ENCODE measurements around the gene MBD3.
A peak's percentile ranks its signal among the peaks of the same experiment; 100 is the strongest.

The MBD3 gene

DNA sequence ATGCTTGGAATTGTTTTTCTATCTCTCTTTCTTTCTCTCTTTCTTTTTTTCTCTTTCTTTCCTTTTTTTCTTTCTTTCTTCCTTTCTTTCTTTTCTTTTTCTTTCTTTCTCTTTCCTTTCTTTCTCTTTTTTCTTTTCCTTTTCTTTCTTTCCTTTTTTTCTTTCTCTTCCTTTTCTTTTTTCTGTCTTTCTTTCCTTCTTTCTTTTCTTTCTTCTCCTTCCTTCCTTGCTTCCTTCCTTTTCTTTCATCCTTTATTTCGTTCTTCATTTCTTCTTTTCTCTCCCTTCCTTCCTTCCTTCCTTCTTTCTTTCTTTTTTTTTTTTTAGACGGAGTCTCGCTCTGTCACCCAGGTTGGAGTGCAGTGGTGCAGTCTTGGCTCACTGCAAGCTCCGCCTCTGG, 22.7 kb downstream of the MBD3 start:
- H3K27ac ChIP-seq: no peak overlapping the region
- TF ChIP-seq ZFX (IDR thresholded peaks at IDR 0.05; ENCODE audit: borderline replicate concordance): no peak
- TF ChIP-seq, protein P1, sequence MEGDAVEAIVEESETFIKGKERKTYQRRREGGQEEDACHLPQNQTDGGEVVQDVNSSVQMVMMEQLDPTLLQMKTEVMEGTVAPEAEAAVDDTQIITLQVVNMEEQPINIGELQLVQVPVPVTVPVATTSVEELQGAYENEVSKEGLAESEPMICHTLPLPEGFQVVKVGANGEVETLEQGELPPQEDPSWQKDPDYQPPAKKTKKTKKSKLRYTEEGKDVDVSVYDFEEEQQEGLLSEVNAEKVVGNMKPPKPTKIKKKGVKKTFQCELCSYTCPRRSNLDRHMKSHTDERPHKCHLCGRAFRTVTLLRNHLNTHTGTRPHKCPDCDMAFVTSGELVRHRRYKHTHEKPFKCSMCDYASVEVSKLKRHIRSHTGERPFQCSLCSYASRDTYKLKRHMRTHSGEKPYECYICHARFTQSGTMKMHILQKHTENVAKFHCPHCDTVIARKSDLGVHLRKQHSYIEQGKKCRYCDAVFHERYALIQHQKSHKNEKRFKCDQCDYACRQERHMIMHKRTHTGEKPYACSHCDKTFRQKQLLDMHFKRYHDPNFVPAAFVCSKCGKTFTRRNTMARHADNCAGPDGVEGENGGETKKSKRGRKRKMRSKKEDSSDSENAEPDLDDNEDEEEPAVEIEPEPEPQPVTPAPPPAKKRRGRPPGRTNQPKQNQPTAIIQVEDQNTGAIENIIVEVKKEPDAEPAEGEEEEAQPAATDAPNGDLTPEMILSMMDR (IDR thresholded peaks at IDR 0.05): no peak

DNA sequence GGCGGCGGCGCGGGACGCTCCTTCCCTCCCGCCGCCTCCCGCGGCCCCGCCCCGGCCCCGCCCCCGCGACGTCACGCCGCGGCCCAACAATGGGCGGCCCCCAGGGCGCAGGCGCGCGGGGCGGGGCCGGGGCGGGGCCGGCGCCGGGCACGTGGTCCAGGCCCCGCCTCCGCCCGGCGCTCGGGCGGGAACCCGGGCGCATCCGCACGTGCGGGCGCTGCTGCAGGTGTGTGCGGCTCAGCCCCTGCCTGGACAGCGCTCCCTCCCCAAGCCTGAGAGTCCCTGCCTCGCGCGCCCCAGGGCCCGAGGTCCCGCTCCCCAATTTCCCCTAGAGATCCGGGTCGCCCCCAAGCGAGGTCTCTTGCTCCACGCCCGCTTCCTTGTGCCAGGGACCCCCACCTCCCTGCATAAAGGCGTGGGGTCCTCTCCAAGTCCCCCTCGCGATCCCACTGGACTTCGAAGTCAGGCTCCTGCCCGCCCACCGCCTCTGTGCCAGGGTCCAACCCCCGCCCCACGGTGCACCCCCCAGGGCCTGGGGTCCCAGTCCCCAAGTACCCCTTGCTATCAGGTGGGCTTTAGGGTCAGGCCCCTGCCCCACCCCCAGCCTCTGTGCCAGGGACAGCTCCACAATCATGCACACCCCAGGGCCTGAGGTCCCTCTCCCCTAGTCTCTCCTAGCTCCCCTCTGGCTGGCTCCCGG, 24.2 kb downstream of the MBD3 start, which contains the start of gene MEX3D:
Gene MEX3D (minus strand): TSS at position 6 of the 700 bp plus-strand sequence. CDS start 267 bp downstream, outside the sequence.
- TF ChIP-seq, protein P1 (IDR thresholded peaks at IDR 0.05): no peak
- no peak for TF ChIP-seq ZFX (IDR thresholded peaks at IDR 0.05; ENCODE audit: borderline replicate concordance)
- H3K27ac ChIP-seq: peak within 1 kb of the TSS; percentile 71

DNA sequence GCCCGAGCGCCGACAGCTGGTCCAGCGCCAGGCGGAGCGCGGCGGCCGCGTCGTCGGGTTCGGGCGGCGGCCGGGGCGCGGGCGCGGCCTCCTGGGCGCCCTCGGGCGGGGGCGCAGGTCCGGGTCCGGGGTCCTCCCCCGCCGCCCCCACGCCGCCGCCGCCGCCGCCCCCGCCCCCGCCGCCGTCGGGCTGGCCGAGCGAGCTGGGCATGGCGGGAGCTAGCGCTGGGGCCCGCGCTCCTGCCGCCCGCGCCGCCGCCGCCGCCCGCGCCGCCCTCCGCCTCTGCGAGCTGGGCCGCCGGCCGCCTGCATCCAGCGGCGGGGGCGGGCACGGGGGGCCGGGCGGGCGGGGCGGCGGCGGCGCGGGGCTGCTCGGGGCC, 24.8 kb downstream of the MBD3 start:
- peak overlapping the region; percentile 71 for H3K27ac ChIP-seq
- TF ChIP-seq, protein P1 (IDR thresholded peaks at IDR 0.05): no peak
- no peak for TF ChIP-seq ZFX (IDR thresholded peaks at IDR 0.05; ENCODE audit: borderline replicate concordance)

DNA sequence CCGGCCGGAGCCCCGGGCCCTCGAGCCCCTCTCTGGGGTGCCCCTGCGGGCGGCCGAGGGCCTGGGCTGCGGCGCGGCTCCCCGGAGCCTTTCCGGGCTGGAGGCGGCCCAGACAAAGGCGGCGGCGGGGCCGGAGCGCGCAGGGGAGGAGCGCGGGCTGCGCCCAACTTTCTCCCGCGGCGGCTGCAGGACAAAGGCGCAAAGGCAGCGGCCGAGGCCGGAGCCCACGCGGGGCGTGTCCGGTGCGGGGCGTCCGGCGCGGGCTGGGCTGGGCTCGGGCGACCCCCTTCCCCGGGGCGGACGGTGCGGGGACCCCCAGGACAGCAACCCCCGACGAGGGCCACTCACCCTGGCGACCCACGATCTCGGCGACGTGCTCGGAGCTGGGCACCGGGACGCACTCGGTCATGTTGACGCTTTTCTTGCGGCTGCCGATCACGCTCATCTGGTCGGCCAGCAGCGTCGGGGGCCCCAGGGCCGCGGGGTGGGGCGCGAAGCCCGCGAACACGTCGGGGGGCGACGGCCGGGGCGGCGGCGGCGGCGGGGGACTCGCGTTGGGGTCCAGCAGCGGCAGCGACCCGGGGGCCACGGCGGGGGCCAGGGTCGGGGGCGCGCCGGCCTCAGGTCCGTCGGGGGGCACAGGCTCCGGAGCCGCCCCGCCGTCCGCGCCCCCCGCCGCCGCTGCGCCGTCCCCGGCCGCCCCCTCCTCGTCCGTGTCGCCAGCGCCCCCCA, 25.4 kb downstream of the MBD3 start:
- TF ChIP-seq, protein P1 (IDR thresholded peaks at IDR 0.05): no peak
- no peak for TF ChIP-seq ZFX (IDR thresholded peaks at IDR 0.05; ENCODE audit: borderline replicate concordance)
- peak overlapping the region; percentile 71 for H3K27ac ChIP-seq

DNA sequence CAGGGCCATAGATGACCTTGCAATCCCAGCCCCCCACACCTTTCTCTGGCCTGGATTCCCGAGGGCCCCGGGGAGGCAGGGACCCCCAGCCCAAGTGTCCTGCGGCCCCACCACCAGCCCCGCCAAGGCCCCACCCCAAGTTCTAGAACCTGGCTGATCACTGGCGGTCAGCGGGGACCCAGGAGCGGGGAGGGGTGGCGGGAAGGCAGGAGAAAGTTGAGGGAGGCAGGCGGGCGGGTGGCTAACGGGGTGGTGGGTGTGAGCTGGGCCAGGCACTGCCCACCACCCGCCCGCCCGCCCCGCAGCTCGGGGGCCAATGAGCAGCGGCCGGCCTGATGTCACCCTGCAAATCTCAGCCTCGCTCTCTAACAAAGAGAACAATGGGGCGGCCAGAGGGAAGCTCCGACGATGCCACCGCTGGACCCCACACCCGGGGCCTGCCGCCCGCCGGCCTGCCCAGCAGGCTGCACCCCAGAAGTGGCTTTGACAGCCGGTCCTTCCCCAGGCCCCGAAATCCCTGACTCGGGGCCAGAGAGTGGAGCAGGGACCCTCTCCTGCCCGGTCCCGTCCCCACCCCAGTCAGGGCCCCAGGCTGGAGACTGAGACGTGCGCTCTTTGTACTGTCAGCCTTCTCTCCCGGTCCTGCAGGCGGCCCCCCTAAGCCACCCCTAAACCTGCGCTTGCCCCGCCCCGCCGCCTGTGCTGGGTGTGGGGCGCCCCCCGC, 26.1 kb downstream of the MBD3 start:
- TF ChIP-seq, protein P1 (IDR thresholded peaks at IDR 0.05): no peak
- TF ChIP-seq ZFX (IDR thresholded peaks at IDR 0.05; ENCODE audit: borderline replicate concordance): no peak
- peak overlapping the region; percentile 71 for H3K27ac ChIP-seq

DNA sequence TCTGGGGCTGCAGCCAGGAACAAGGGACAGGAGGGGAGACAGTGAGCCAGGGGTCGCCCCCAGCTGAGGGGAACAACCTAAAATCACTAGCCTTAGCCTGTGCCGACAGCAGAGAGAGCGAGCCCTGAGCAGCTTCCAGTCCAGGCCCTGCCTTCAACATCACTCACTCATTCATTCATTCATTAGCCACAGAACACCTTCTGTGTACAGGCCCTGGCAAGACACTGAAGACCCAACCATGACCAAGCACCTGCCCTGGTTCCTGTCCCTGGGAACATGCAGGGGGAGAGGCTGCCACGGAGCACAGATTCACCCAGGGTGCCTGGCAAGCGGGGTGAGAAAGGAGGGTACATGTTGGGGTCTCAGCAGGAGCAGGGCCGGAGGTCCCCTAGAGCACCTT, 29.4 kb downstream of the MBD3 start:
- H3K27ac ChIP-seq: no peak overlapping the region
- no peak for TF ChIP-seq ZFX (IDR thresholded peaks at IDR 0.05; ENCODE audit: borderline replicate concordance)
- TF ChIP-seq, protein P1 (IDR thresholded peaks at IDR 0.05): no peak
